Measurements from ENCODE around the gene ARSJ.
"Not testable (repeated sequence)": the region's sequence is repeated elsewhere in the genome, so short reads cannot be mapped to it uniquely, and the experiment has no call there.

Gene ARSJ

DNA sequence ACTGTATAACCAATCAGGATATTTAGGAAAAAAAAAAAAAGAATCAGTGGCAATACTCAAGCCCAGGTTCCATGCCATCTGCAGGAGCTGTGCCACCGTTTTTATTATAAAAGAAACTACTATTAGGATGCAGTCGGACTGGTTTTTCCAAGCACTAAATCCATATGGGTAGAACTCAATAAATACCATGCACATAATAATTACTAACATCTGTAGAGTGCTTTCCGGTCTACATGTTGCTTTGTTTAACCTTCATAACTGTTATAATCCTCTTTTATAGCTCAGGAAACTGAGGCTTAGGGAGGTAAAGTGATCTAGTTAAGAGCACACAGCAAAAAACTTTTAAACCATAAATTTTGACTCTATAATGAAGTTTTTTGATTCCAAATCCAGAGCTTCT, 24.0 kb downstream of the ARSJ start:
- peak; percentile 36 for DNase-seq

DNA sequence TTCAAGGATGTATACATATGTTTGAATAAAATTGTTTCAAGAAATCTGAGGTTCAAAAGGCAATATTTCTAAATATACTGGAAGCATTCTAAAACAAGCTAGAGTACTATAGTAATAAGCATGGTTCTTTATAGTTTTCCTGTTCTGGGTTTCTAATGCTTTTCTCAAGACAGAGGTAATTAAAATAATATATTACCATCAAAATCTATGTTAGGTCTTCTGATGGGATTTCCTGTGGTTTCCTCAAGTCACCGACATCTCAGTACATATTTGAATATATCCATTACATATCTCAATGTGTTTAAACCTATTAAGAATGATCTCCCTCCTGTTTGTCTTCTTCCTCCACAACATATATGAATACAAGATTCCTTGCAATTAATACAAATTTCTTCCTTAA, 25.6 kb downstream of the ARSJ start:
- DNase-seq, result no peak

DNA sequence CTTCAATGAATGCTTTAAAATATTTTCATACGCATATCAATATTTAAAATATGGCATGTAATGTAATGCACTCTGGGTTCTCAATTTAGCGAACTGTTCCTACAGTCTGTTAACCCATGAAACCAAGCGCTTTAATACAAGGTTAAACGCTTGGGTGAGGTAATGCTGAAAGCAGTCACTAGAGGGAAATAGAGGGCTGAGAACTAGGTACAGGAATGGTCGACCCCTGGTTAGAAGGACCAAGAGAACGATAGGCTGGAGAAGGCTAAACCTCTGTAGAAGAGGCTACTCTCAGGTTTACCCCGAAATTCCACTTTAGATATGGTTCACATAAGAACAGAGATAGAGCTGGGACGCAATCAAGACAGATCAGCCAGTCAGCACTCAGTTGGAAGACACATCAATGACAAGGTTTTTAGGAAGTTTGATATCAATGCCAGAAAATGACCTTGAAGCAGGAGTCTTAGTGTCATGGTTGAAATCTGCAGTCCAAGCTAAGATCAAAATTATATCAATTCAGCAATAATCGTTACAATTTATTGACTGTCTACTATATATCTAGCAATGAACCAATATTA, 26.9 kb downstream of the ARSJ start:
- peak; percentile 26 for DNase-seq

DNA sequence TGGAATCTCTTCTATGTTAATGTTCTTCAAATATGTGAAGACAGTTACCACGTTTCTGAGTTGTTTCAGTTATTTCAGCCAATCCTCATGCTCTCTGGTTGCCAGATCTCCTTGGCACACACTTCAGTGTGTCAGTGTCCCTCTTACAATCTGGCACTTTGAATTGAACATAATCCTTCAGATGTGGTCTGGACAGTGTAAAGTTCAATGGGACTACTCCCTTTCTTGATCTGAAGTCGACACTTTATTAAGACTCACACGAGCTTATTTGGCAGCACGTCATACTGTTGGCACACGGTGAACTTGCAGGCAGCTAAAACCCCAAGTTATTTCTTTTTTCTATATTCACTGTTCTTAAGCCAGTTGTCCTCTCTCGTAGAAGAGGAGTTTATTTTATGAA, 28.2 kb downstream of the ARSJ start:
- no peak for DNase-seq

DNA sequence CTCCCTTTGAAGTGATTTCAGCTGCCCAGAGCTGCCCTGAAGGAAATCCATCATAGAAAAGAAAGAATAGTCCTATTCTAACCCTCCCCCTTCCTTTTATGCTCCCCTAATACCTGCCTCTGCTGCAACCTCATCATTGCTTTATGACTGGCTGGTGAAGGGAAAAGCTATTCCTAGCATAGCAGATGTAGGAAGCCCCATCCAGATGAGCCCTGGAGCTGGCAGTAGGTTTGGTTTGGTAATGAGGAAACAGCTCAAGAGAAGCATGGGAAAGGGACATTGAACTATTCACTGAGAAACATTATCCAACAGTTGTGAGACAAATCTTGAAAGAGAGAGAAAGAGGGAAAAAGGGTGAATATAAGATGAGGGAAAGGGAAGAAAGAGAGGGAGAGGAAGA, 29.2 kb downstream of the ARSJ start:
- DNase-seq, result no peak

DNA sequence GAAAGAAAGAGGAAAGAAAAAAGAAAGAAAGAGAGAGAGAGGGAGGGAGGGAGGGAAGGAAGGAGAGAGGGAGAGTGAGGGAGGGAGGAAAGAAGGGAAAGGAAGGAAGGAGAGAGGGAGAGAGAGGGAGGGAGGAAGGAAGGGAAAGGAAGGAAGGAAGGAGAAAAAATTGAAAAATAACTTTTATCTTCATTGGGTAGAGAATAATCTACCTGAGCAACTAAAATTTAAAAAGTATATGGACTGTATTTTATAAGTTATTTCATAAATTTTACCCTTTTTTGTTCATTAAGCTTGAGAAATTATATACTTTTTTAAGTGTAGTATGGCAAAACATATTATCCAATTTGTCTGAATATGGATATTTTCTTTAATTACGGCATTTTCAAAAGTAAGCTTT, 32.0 kb downstream of the ARSJ start:
- no peak for DNase-seq

DNA sequence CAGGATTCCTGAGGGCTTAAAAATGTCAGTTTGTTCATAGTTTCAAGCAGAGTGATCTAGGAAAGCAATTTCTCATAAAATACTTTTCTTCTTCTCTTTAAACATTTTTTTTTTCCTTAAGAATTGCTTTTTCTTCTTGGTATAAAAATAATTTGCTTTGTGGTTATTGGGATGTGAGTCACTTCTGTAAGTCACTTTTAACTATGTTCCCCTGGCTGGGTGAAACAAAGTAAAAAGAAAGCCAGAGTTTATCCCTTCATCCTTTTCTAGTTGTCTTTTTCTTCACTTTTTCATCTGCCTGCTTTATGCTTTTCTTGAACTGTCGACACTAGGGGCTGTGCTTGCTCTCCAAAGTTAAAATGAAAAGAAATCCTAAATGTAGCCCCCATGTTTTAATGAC, 33.5 kb downstream of the ARSJ start:
- no peak for DNase-seq

DNA sequence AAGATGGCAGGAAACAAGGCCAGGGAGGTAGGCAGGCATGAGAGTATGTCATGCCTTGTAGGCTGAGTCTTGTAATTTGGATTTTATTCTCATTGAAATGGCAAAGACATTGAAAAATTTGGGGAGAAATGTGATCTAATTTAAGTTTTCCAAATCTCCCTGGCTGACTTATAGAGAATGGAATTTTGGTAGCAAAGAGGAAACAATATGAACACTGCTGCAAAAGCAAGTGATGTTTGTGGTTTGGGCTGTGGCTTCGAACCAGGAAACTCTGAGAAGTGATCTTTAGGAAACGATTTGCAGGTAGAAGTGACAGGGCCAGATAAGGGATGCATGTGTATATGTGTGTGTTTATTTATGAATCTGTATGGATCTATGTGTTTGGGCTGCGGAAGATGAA, 35.6 kb downstream of the ARSJ start:
- DNase-seq, result no peak

DNA sequence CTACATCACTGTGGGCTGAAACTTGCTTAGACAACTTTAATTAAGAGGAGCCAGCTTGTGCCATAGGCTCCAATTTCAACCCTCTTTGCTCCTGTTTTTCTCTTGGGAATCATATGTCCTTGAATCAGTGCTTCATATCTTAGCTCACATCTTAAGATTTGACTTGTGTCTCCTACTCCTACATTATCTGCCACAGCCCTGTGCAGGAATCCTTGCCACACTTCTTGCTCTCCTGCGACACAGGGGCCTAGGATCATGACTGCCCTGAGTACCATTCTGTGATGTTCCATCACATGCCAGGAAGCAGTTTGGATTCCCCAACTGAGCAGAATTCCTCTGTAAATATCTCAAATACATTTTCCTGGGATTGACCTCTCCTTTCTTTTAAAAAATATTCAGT, 36.4 kb downstream of the ARSJ start:
- no peak for DNase-seq

DNA sequence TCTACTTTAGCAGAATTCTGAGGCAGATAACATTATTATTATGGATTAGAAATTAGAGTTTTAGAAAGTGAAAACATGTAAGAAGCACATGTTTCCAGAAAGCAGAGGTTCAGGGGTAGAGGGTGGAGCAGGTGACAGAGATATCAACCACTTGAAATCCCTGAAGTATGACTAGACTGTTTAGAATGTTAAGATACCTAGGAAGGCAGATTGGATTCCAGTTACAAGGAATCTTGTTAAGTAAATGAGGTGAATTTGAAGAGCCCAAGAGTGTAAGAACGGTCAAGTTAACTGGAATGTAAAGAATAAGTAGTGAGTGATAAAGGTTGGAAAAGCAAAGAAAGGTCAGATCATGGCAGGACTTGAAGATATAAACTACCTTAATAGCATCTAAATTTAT, 37.6 kb downstream of the ARSJ start:
- DNase-seq, result no peak

DNA sequence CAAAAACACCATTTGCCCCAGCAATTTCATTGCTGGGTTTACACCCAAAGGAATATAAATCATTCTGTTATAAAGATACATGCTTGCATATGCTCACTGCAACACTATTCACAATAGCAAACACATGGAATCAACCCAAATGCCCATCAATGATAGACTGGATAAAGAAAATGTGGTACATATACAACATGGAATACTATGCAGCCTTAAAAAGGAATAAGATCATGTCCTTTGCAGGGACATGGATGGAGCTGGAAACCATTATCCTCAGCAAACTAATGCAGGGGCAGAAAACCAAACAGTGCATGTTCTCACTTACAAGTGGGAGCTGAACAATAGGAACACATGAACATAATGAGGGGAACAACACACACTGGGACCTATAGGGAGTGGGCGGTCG, 39.3 kb downstream of the ARSJ start:
- DNase-seq, result not testable (repeated sequence)

DNA sequence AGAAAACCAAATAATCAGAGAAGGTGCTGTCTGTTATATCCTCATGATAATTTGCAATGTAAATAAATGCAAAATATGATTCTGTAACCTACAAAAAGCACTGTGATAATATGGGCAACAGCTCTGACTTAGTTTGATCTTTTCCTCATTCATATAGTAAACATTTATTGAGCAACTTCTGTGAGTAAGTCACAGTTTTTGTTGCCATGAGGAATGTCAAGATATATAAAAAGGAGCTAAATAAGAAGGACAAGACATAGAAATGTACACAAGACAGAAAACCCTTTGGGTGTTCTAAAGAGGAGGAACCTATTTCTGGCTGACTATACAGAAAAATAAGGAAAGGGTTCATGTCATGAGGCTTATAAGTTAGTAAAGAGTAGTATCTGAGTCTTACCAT, 44.3 kb downstream of the ARSJ start:
- no peak for DNase-seq

DNA sequence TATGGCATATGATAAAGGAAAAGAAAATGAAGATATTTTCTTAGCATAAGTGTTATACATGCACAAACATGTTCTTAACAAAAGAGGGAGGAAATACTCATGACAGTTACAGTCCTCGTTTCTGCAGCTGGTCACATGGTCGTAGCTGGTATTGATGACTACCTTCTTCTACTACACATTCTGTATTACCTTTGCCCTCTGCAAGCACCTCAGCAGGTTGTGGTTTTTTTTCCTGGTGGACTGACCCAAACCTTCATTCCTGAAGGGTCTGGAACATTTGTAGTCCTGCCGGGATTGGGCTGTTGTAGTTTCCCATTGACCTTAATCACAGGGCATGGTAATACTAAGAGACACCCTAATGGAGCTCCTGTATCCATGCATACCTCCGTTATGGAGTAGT, 54.7 kb downstream of the ARSJ start:
- not testable (repeated sequence) for DNase-seq

DNA sequence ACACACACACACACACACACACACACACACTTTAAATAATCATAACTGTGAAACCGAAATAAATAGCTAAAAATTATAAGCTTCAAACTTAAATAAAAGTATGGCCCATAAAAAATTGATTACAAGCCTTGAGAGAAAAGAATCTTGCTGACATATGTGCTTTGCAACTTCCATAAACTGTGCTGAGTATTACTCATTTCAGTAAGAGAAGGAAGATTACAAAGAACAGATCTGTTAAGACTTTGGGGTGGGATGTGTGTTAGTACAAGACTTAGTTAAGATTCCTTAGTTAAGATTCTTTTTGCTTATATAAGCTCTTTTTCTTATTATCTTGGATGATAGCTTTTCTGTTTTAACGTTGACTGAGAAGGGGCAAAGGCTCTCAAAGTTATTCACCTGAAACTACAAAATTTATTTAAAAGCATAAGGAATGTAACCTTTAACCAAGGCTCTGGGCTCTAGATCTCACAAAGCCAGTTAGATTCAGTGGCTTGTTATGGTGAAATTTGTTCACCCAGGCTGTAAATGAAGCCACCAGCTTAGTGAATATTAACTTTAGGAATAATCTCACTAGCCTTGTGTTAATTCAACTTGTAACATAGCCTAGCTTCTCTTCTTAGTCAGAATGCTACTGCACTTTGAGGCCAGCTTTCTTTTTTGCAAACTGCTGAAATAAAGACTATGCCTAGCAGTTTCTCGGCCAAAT, 58.2 kb downstream of the ARSJ start:
- no peak for DNase-seq

DNA sequence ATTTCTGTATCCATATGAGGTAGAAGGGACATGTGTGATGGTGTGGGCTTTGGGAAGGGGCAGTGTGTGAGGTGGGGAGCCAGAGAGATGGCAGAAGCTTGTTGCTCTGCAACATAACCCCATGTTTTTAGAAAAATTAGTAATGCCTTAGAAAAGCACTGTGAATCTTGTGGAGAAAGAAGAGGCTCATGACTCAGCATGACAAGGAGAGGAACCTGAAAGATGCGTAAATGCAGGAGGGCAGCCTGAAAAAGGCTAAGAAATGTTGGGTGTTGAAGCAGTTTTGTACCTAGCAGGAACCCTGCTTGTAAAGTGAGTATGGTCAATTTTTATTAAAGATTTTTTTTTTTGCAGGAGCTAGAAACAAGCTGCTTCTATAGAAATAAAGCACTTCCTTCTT, 59.8 kb downstream of the ARSJ start:
- DNase-seq, result no peak

DNA sequence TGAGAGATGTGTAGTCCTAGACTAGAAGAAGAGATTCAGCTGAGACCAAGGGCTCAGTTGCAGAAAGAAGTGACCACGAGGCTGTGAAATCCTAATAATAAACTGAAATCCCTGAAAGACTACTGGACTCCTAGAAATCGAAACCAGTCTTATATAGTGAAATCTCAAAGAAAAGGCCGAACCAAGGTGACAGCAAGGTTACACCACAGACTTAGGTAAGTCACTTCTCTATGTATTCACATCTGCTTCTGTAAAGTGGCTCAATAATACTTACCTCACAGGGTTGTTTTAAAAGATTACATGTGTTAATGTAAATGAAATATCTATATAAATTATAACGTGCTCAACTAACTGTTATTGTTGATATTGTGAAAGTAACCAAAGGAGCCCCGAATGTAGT, 60.3 kb downstream of the ARSJ start:
- DNase-seq, result no peak

DNA sequence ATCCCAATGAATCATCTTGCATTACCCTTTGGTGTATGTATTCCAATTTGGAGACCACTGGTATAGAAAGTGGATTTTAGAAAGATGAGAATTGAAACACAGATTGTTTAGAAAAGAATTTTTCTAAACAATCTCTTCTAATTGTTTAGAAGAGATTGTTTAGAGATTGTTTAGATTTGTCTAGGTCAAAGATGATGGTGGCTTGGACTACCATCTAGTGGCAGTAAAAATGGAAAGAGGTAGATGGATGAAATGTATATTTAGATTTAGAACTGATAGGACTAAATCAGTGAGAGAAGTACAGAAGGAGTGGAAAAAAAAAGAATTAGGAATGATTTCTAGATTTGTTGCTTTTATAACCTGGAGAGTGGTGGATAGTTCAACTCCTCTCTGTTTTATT, 70.6 kb downstream of the ARSJ start:
- no peak for DNase-seq

DNA sequence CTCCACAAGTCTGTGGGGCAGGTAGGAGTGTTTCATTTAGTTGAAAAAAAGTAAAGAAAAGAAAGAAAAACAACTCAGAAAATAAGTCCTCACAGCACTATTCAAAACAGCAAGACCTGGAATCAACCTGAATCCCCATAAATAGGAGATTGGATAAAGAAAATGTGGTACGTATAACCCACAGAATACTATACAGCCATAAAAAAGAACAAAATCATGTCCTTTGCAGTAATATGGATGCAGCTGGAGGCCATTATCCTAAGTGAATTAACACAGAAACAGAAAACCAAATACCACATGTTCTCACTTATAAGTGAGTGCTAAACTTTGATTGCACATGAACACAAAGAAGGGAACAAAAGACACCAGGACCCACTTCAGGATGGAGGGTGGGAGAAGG, 71.9 kb downstream of the ARSJ start:
- no peak for DNase-seq

DNA sequence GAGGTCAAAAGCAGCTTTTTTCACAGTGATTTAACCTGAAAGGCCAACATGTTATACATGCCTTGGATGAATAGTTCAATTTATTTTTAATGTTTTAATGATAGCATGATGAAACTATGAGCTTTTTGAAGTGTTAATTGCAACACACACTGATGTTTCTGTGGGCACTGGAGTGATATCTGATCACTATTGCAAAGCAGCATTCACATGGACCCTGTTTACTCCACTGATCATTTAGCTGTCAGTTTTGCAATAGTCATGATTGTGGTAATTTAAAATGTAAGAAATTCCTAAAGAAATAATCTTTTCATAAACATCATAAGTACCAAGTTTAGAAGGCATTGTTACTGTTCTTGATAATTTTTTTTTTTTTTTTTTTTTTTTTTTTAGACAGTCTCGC, 74.1 kb downstream of the ARSJ start:
- DNase-seq, result no peak

DNA sequence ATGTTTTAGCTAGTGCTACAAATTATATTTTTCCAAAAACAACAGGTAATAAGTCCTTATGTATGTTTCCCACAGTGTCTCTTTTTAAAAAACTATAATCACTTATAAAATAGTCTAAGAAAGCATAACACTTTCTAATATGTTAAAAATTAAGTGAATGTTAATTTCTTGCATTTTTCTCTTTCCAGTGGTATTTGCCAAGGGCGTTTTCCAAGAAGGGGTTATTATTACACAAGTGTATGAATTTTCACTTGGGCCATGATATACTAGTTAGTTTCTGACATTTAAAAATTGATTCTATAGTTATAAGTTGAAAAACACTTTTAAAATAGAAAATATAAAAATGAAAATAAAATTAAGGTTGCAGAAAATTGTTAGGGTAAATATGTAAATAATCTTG, 74.6 kb downstream of the ARSJ start:
- DNase-seq, result no peak

DNA sequence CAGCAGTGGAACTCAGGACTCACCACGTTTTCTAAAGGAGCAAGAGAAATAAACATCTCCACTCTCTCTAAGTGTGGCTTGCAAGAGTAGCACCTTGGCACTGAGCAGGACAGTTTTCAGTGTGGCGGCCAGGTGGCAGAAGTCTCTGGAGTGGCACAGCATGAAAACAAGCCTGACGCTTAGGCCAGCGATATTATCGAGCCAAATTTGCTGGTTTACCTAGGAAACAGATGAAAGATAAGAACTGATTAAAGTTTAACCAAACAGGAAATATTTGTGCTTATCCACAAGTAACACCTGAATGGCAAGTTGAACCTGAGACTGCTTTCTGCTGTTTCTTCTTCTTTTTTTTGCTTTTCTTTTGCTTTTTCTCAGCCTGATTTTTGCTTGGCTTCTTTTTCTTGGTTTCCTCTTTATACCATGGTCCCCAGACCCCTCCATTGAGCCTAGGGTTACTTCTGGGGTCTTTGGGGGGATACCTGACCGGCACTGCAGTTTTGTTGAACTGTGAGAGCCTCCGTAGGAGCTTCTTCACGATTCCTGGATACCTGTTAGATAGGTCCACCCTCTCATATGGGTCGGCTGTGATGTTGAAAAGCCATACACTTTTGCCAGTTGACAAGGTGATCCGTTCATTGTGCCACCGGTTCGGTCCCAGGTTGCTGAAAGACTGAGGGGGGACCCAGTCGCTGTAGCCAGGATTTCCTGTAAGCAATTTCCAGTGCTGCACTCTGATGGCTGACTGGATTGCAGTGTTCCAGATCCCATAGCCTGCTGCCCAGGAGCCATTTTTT, 77.3 kb downstream of the ARSJ start:
- DNase-seq, result no peak

DNA sequence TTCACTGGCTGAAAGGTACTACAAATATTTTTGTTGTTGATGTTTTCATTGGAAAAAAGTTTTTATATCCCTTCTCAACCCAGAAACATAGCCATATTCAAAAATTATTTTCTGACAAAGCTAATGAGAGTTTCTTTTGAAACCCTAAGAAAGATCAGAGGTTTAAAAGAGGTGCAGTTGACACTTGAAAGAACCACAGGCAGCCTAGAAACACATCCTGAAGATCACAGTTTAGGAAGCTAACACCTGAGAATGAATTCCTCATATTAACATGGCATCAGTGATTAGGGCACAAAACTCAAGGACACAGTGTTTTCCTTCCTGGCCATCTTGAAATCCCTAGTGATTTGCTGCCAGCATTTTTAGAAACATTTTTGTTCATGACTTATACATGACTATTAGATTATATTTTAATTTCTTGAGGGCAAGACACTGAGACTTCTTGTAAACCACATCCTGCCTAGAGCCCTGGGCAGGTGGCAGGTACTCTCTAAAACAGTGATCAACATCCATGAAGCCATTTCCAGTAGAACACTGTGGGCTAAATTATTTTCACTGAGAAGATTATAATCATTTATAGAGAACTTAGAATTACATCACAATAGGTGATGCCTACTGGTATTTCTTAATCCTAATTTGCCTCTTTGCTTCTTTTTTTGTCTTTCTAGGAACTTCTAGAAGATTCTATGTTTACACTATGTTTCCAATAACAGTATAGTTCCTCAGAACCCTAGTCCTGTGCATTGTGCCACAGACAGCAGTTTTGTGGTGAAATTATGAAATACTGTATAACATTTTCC, 80.0 kb downstream of the ARSJ start:
- no peak for DNase-seq

DNA sequence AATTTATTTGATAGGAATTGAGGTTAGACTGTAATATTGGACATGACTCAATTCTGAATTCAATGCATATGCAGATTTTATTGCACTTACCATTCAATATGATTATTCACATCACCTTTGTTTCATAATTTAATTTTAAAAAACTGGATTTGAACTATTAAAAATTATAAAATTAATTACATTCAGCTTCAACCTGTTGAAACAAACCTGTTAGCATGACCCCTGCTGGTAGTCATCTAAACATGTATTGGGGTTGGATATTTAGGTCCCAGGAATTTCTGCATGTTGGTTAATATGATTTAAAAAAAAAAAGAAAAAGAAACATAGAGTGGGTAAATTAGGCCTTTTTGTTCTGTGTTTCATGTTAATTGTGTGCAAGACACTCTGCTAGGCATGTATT, 85.9 kb downstream of the ARSJ start:
- DNase-seq, result no peak

DNA sequence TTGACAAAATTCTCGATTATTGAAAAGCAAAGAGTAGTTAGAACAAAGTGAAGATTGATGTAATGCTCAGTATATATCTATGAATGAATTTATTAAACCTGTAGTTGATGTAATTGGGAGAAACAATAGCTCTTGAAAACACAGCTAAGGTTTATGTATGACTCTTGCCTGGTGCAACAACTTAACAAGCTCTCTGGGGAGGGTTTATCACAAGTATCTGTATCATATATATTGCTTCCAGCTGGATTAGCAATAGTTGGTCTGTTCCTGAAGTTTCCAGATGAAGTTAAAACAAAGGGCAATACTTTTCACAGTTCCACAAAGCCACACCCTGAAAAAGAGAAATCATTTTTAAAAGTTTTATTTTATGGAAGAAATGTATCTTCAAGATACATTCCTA, 91.4 kb downstream of the ARSJ start:
- DNase-seq, result no peak

Measured in NCI-H1048 (cell line).